ENCODE data around the gene IL17RD.

Gene IL17RD

GRCh38 chr3:57048728-57049127, 116.4 kb downstream of the IL17RD start:
- H3K27me3 ChIP-seq (ENCODE audit: control insufficient read depth, insufficient read depth, low read length), result no peaks in the 10 kb centered on the region
- H3K9me3 ChIP-seq (ENCODE audit: control insufficient read depth, insufficient read depth, low read length), result no peaks in the 10 kb centered on the region
- H3K4me3 ChIP-seq (ENCODE audit: low read depth, low read length), result no peak overlapping the region
- no peak overlapping the region for H3K27ac ChIP-seq (ENCODE audit: low read depth, low read length)
- H3K36me3 ChIP-seq (ENCODE audit: control insufficient read depth, insufficient read depth, low read length), result no peaks in the 10 kb centered on the region
- no peaks in the 10 kb centered on the region; the same call in 1 of the 2 replicates for H3K4me1 ChIP-seq (ENCODE audit: control insufficient read depth, insufficient read depth, low read length)
- no peak overlapping the region for H3K9ac ChIP-seq (ENCODE audit: low read depth, low read length)

DNA sequence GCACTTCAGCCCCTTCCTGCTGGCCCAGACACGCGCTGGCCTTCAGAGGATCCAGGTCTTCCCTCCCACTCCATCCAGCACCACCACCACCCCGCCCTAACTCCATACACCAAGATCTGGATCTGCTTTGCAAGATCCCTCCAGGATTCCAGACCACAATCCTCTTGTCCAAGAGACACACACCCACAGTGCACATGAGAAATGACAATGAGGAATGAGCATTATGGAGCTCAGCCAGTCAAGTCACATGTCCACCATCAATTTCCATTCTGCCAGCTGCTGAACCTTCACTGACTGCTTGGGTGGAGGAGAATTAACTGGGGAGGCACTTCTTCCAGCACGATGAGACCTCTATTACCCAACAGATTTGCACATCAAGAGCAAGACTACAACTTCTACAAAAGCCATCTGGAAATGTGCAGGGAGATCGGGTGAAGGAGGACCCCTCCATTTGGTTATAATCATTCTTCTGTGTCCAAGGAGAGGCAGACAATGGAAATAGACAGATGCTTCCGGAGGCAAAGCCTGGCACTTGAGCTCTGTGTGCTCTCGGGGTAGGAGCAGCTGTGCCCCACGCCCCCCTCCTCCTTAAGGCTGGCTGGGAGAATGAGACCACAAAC, 117.0 kb downstream of the IL17RD start:
- H3K4me1 ChIP-seq (ENCODE audit: control insufficient read depth, insufficient read depth, low read length), result no peaks in the 10 kb centered on the region; the same call in 1 of the 2 replicates
- H3K4me3 ChIP-seq (ENCODE audit: low read depth, low read length), result no peak overlapping the region
- H3K9me3 ChIP-seq (ENCODE audit: control insufficient read depth, insufficient read depth, low read length), result no peaks in the 10 kb centered on the region
- no peaks in the 10 kb centered on the region for H3K36me3 ChIP-seq (ENCODE audit: control insufficient read depth, insufficient read depth, low read length)
- no peak overlapping the region for H3K9ac ChIP-seq (ENCODE audit: low read depth, low read length)
- H3K27me3 ChIP-seq (ENCODE audit: control insufficient read depth, insufficient read depth, low read length), result no peaks in the 10 kb centered on the region
- H3K27ac ChIP-seq (ENCODE audit: low read depth, low read length), result no peak overlapping the region

GRCh38 chr3:57046101-57046765, 118.9 kb downstream of the IL17RD start:
- H3K4me3 ChIP-seq (ENCODE audit: low read depth, low read length), result no peak overlapping the region
- no peaks in the 10 kb centered on the region for H3K36me3 ChIP-seq (ENCODE audit: control insufficient read depth, insufficient read depth, low read length)
- H3K9ac ChIP-seq (ENCODE audit: low read depth, low read length), result no peak overlapping the region
- H3K27me3 ChIP-seq (ENCODE audit: control insufficient read depth, insufficient read depth, low read length), result no peaks in the 10 kb centered on the region
- H3K27ac ChIP-seq (ENCODE audit: low read depth, low read length), result no peak overlapping the region
- H3K9me3 ChIP-seq (ENCODE audit: control insufficient read depth, insufficient read depth, low read length), result no peaks in the 10 kb centered on the region
- no peaks in the 10 kb centered on the region; the same call in 1 of the 2 replicates for H3K4me1 ChIP-seq (ENCODE audit: control insufficient read depth, insufficient read depth, low read length)

DNA sequence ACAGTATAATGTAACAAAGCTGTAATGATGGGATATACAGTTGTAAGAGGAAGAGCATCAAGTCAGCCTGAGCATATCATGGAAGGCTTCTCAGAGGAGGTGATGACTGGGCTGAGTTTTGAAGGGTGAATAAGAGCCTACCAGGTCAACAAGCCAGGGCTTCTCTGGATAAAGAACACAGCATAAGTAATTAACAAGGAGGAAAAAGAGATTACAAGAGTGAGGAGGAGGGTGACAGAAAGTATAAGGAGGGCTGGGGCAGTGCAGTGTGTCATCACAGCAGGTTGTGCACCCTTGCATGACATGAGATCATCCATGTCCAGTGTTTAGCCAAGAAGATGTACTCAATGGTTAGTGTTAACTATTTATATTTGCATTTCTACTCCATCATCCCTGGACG, 121.6 kb downstream of the IL17RD start:
- Histone ChIP-seq H3K27me3 (ENCODE audit: control insufficient read depth, insufficient read depth, low read length) (no peaks in the 10 kb centered on the region), H3K9me3 (ENCODE audit: control insufficient read depth, insufficient read depth, low read length) (no peaks in the 10 kb centered on the region), H3K9ac (ENCODE audit: low read depth, low read length) (no peak overlapping the region), H3K27ac (ENCODE audit: low read depth, low read length) (no peak overlapping the region), H3K4me1 (ENCODE audit: control insufficient read depth, insufficient read depth, low read length) (no peaks in the 10 kb centered on the region; the same call in 1 of the 2 replicates), H3K36me3 (ENCODE audit: control insufficient read depth, insufficient read depth, low read length) (no peaks in the 10 kb centered on the region), H3K4me3 (ENCODE audit: low read depth, low read length) (no peak overlapping the region)

DNA sequence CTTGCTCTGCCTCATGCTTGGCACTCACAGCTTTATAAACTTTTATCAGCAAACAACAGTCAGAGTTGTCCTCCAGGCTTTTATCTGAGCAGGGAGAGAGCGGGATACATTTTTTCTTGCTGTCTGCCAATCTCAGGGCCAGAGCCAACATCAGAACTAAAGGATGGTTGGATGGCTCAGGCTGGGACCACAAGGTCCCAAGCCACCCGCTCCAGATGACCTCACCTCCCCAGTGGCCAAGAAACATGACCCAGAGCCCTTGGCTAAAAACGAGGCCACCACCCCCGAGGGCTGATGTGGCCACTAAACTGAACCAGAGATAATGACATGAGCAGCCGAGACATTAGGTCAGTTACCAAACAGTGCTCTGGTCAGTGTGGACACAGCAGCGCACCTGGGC, 123.5 kb downstream of the IL17RD start:
- Histone ChIP-seq H3K4me1 (ENCODE audit: control insufficient read depth, insufficient read depth, low read length) (no peaks in the 10 kb centered on the region; the same call in 1 of the 2 replicates), H3K9ac (ENCODE audit: low read depth, low read length) (no peak overlapping the region), H3K4me3 (ENCODE audit: low read depth, low read length) (no peak overlapping the region), H3K27ac (ENCODE audit: low read depth, low read length) (no peak overlapping the region), H3K36me3 (ENCODE audit: control insufficient read depth, insufficient read depth, low read length) (no peaks in the 10 kb centered on the region), H3K9me3 (ENCODE audit: control insufficient read depth, insufficient read depth, low read length) (no peaks in the 10 kb centered on the region), H3K27me3 (ENCODE audit: control insufficient read depth, insufficient read depth, low read length) (no peaks in the 10 kb centered on the region)

All from HUES48 (cell line).